ENCODE measurements around the gene TTC23. TPM values are rescaled to one million over a fixed set of nuclear protein-coding genes. Genes with fewer than 3 reads are reported as not detected.

The TTC23 gene
- polyA plus RNA-seq, 1 donor (not counting 4 experiments of a cell fraction or from before 2014, with no cell fraction given): 6.7 TPM

- no peaks in the 10 kb centered on the region for H3K27me3 ChIP-seq (ENCODE audit: control insufficient read depth, extremely low read depth, insufficient read depth, low read length)
- no peak overlapping the region for H3K4me3 ChIP-seq (ENCODE audit: control insufficient read depth in 2 of 3, extremely low read depth in 1 of 3, insufficient read depth in 2 of 3, low read depth in 1 of 3, low read length in 3 of 3)
- no peak overlapping the region for H3K4me2 ChIP-seq (ENCODE audit: control insufficient read depth, extremely low read depth, insufficient read depth, low read depth, low read length)
- FAIRE-seq (no peak), DNase-seq (ENCODE audit: low read depth, low spot score) (no peak)
- dilution Hi-C loops (cut with MboI; ENCODE audit: extremely low pct_ligation_motif_present, low sequenced_read_pairs): no loop called here
- no peaks in the 10 kb centered on the region for H3K79me2 ChIP-seq (ENCODE audit: control insufficient read depth, insufficient read depth, low read length)
- H3K9me3 ChIP-seq (ENCODE audit: control insufficient read depth, low read depth, low read length): no peaks in the 10 kb centered on the region
- H3K27ac ChIP-seq (ENCODE audit: control insufficient read depth, insufficient read depth, low read length): no peak overlapping the region
- TF ChIP-seq, protein P1, sequence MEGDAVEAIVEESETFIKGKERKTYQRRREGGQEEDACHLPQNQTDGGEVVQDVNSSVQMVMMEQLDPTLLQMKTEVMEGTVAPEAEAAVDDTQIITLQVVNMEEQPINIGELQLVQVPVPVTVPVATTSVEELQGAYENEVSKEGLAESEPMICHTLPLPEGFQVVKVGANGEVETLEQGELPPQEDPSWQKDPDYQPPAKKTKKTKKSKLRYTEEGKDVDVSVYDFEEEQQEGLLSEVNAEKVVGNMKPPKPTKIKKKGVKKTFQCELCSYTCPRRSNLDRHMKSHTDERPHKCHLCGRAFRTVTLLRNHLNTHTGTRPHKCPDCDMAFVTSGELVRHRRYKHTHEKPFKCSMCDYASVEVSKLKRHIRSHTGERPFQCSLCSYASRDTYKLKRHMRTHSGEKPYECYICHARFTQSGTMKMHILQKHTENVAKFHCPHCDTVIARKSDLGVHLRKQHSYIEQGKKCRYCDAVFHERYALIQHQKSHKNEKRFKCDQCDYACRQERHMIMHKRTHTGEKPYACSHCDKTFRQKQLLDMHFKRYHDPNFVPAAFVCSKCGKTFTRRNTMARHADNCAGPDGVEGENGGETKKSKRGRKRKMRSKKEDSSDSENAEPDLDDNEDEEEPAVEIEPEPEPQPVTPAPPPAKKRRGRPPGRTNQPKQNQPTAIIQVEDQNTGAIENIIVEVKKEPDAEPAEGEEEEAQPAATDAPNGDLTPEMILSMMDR (optimal IDR thresholded peaks at IDR 0.05 in 1 of 3, IDR thresholded peaks at IDR 0.05 in 1 of 3, conservative IDR thresholded peaks at IDR 0.05 in 1 of 3; ENCODE audit: extremely low read depth in 1 of 3, insufficient read depth in 2 of 3, low read length in 3 of 3): no peak
- no peak for TF ChIP-seq EZH2 (IDR thresholded peaks at IDR 0.05; ENCODE audit: low read length)
- H3K4me1 ChIP-seq (ENCODE audit: control insufficient read depth, extremely low read depth, insufficient read depth, low read length): no peaks in the 10 kb centered on the region
- peaks cover 0 to 4% of the 10 kb centered on the region in 2 experiments for H3K36me3 ChIP-seq (ENCODE audit: control insufficient read depth in 2 of 2, extremely low read depth in 1 of 2, insufficient read depth in 2 of 2, low read length in 2 of 2)
- no peaks in the 10 kb centered on the region for H3K9me1 ChIP-seq (ENCODE audit: control insufficient read depth, extremely low read depth, insufficient read depth, low read length)
- H3K9ac ChIP-seq (ENCODE audit: control insufficient read depth, extremely low read depth, insufficient read depth, low read length): no peak overlapping the region
- no peaks in the 10 kb centered on the region for H4K20me1 ChIP-seq (ENCODE audit: control insufficient read depth, extremely low read depth, insufficient read depth, low read length)
- no peak overlapping the region for H2AFZ ChIP-seq (ENCODE audit: control insufficient read depth, low read length)
These were observed 37.0 kb downstream of the TTC23 start for GRCh38 chr15:99212406-99212805.

DNA sequence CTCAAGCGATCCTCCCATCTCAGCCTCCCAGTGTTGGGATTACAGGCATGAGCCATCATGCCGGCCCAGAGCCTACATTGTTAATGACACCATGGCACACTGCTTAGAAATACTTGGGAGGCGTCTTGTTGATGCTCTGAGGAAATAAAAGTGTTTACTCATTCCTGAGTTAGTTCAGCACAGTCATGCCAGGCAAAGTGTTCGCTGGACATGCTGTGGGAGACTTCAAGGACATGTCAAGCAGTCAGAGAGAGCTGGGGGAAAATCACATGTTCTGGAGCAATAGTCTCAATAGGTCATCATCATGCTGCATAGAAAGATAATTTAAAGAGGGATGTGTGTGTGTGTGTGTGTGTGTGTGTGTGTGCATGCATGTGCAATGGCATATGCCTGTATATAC, 37.5 kb downstream of the TTC23 start:
- H3K27me3 ChIP-seq (ENCODE audit: control insufficient read depth, extremely low read depth, insufficient read depth, low read length): no peaks in the 10 kb centered on the region
- H3K36me3 ChIP-seq (ENCODE audit: control insufficient read depth in 2 of 2, extremely low read depth in 1 of 2, insufficient read depth in 2 of 2, low read length in 2 of 2): peaks cover 0 to 4% of the 10 kb centered on the region in 2 experiments
- no peak overlapping the region for H2AFZ ChIP-seq (ENCODE audit: control insufficient read depth, low read length)
- H3K79me2 ChIP-seq (ENCODE audit: control insufficient read depth, insufficient read depth, low read length): no peaks in the 10 kb centered on the region
- FAIRE-seq (no peak), DNase-seq (ENCODE audit: low read depth, low spot score) (no peak)
- no peaks in the 10 kb centered on the region for H3K9me1 ChIP-seq (ENCODE audit: control insufficient read depth, extremely low read depth, insufficient read depth, low read length)
- no peaks in the 10 kb centered on the region for H3K9me3 ChIP-seq (ENCODE audit: control insufficient read depth, low read depth, low read length)
- H4K20me1 ChIP-seq (ENCODE audit: control insufficient read depth, extremely low read depth, insufficient read depth, low read length): no peaks in the 10 kb centered on the region
- no peak overlapping the region for H3K4me2 ChIP-seq (ENCODE audit: control insufficient read depth, extremely low read depth, insufficient read depth, low read depth, low read length)
- H3K4me3 ChIP-seq (ENCODE audit: control insufficient read depth in 2 of 3, extremely low read depth in 1 of 3, insufficient read depth in 2 of 3, low read depth in 1 of 3, low read length in 3 of 3): no peak overlapping the region
- H3K4me1 ChIP-seq (ENCODE audit: control insufficient read depth, extremely low read depth, insufficient read depth, low read length): no peaks in the 10 kb centered on the region
- no peak overlapping the region for H3K9ac ChIP-seq (ENCODE audit: control insufficient read depth, extremely low read depth, insufficient read depth, low read length)
- TF ChIP-seq, protein P1 (optimal IDR thresholded peaks at IDR 0.05 in 1 of 3, IDR thresholded peaks at IDR 0.05 in 1 of 3, conservative IDR thresholded peaks at IDR 0.05 in 1 of 3; ENCODE audit: extremely low read depth in 1 of 3, insufficient read depth in 2 of 3, low read length in 3 of 3): no peak
- dilution Hi-C loops (cut with MboI; ENCODE audit: extremely low pct_ligation_motif_present, low sequenced_read_pairs): no loop called here
- no peak overlapping the region for H3K27ac ChIP-seq (ENCODE audit: control insufficient read depth, insufficient read depth, low read length)
